ENCODE results near the gene COL21A1.

GRCh38 chr6:56019973-56020372 is 227.4 kb downstream of the COL21A1 start:
- no peak for TF ChIP-seq GATA3 (IDR thresholded peaks at IDR 0.05; ENCODE audit: low read depth, low read length)
- TF ChIP-seq GATA2 (IDR thresholded peaks at IDR 0.05; ENCODE audit: low read depth, low read length) = no peak
